ENCODE results near the gene MYL9.

Gene MYL9

GRCh38 chr20:36585410-36586125 is 44.2 kb downstream of the MYL9 start:
- DNase-seq, result no peak

- no peak for DNase-seq
These were observed 46.2 kb downstream of the MYL9 start for GRCh38 chr20:36587388-36588070.

- no peak for DNase-seq
These were observed 50.0 kb downstream of the MYL9 start for GRCh38 chr20:36591281-36591680.

GRCh38 chr20:36591854-36592641 is 50.7 kb downstream of the MYL9 start:
- peak; percentile 80 for DNase-seq

- DNase-seq, result no peak
These were observed 52.1 kb downstream of the MYL9 start for GRCh38 chr20:36593347-36593929.

- no peak for DNase-seq
These were observed 58.6 kb downstream of the MYL9 start for GRCh38 chr20:36599912-36600345.
